ENCODE measurements around the gene CCDC192.

- no peak for TF ChIP-seq CTCF (IDR thresholded peaks at IDR 0.05; ENCODE audit: low read depth, low read length, poor library complexity, severe bottlenecking)
- no peak for TF ChIP-seq EZH2phosphoT487 (IDR thresholded peaks at IDR 0.05; ENCODE audit: borderline replicate concordance, low read length)
Observed at GRCh38 chr5:127705120-127705892, 2.1 kb downstream of the CCDC192 start.
